Activated naive CD8-positive, alpha-beta T cell (primary cell): ENCODE results near the gene GOLGA8N.
"Not testable (repeated sequence)": the region's sequence is repeated elsewhere in the genome, so short reads cannot be mapped to it uniquely, and the experiment has no call there.

ENCODE experiments used
- H3K27ac Mint-ChIP-seq: one replicate; pipeline ENCODE4 v1.8.0; 2021; ENCODE audit warnings: mixed read lengths
- H3K27me3 Mint-ChIP-seq: one replicate; pipeline ENCODE4 v1.8.0; 2021; ENCODE audit warnings: mixed read lengths
- H3K36me3 Mint-ChIP-seq: one replicate; pipeline ENCODE4 v1.8.0; 2021; ENCODE audit warnings: mixed read lengths
- H3K4me1 Mint-ChIP-seq: one replicate; pipeline ENCODE4 v1.8.0; 2021; ENCODE audit warnings: low read depth, mixed read lengths
- H3K4me3 Mint-ChIP-seq: one replicate; pipeline ENCODE4 v1.8.0; 2021; ENCODE audit warnings: mild to moderate bottlenecking, mixed read lengths
- H3K9me3 Mint-ChIP-seq: one replicate; pipeline ENCODE4 v1.8.0; 2021; ENCODE audit warnings: low read depth, mixed read lengths

GOLGA8N gene

DNA sequence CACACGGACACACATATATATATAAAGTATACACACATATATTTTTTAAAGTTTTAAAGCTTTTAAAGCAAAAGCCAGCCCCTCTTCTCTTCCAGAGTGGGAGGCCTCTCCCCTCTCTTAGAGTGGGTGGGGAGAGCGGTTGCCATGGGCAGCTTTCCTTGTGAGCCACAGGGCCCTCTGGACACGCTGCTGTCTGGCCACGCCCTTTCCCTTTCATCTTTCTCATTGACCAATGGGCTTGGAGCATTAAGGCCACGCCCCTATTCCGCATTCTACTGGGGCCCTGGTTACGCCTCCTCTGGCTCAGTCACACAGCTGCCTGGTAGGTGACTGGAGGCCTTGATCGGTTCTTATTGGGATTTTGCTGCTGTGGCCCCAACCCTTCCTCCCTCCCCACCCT lies at the start of gene GOLGA8N:
Gene GOLGA8N (plus strand): TSS at position 306 of the 400 bp plus-strand sequence.
- not testable (repeated sequence) for H3K27me3 Mint-ChIP-seq, H3K36me3 Mint-ChIP-seq, H3K4me1 Mint-ChIP-seq, H3K4me3 Mint-ChIP-seq, H3K27ac Mint-ChIP-seq, H3K9me3 Mint-ChIP-seq

DNA sequence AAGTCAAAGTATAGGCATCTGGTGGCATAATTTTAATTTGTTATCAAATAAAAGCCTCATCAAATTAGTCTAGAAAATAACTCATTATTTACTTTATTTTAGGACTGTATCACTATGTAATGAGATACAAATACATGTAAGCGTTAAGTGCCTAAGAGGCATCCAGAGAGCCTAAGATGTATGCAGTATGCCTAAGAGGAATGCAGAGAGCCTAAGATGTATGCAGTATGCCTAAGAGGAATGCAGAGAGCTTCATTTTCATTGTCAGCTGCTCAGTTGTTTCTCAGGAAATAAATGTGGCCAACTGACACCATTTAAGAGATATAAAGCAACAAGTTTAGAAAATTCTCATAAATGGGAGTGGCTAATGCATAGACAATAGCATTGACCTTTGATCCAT lies 49.8 kb upstream of the GOLGA8N start:
- H3K27me3 Mint-ChIP-seq, H3K9me3 Mint-ChIP-seq, H3K36me3 Mint-ChIP-seq, H3K27ac Mint-ChIP-seq, H3K4me1 Mint-ChIP-seq, H3K4me3 Mint-ChIP-seq: not testable (repeated sequence)

DNA sequence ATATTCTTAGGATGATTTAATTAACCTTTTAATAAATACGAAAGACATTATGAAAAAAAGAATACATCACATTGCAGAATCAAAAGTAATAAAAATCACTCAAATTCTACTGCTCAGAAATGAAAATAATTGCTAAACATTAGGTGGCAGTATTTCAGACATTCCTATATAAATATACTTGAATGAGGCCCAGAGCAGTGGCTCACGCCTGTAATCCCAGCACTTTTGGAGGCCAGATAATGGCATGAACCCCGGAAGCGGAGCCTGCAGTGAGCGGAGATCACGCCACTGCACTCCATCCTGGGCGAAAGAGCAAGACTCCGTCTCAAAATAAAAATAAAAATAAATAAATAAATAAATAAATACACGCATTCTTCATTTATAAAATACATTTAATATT lies 48.1 kb upstream of the GOLGA8N start:
- H3K27me3 Mint-ChIP-seq, H3K4me1 Mint-ChIP-seq, H3K27ac Mint-ChIP-seq, H3K9me3 Mint-ChIP-seq, H3K4me3 Mint-ChIP-seq, H3K36me3 Mint-ChIP-seq: not testable (repeated sequence)

DNA sequence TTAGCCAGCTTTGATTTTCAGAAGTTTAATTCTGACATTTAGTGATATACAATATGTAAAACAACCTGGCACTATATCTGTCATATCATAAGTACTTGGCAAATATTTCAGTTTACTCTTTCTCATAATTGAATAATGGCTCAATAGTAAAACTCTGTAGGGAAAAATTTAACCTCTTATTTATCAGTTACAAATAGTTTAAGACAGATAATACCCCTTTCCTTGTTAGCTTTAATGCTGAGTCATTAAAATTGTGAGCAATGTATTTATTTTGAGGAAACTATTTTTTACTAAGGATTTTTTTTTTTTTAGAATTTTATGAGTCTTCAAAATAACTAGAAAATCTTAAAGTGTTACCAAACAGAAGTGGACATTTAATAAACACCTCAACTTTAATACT lies 38.7 kb upstream of the GOLGA8N start:
- H3K9me3 Mint-ChIP-seq, H3K36me3 Mint-ChIP-seq, H3K4me1 Mint-ChIP-seq, H3K27ac Mint-ChIP-seq, H3K27me3 Mint-ChIP-seq, H3K4me3 Mint-ChIP-seq: not testable (repeated sequence)

GRCh38 chr15:32562198-32562597 lies 31.1 kb upstream of the GOLGA8N start:
- not testable (repeated sequence) for H3K36me3 Mint-ChIP-seq, H3K4me1 Mint-ChIP-seq, H3K9me3 Mint-ChIP-seq, H3K27me3 Mint-ChIP-seq, H3K27ac Mint-ChIP-seq, H3K4me3 Mint-ChIP-seq

DNA sequence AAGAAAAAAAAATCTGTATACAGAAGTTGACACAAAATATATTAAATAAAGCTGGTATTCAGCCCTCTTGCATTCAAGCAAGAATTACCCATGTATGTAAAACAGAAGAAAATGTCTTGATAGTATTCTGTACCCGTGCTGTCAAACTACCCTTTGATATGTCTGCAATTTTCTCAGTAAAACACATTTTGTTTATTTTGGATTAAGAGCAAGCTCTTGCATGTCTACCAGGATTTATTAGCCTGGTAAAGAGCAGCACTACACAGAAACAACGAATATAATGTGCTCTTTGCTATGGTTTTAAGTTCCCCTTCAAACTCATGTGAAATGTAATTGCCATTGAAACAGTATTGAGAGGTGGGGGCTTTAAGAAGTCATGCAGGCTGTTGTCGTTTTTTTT lies 24.3 kb upstream of the GOLGA8N start:
- H3K27ac Mint-ChIP-seq: not testable (repeated sequence)

DNA sequence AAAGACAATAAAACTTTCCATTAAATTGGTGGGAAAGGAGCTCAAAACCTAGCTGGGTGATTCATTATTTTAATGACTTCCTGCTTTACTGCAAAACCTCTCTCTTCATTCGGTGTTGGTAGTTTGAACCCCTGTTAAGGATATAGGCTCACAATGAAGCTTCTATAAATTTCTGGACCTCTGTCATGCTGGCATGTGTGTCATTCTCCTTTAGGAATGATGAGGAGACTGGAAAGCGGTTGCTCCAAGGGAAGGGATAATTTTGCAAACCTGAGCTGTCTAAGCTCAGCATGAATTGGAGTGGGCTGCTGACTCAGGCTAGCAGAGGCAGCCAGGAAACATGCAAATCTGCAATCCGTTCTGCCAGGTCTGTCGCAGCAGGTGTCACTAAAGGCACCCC lies 14.8 kb upstream of the GOLGA8N start:
- H3K4me1 Mint-ChIP-seq, H3K27me3 Mint-ChIP-seq, H3K36me3 Mint-ChIP-seq, H3K4me3 Mint-ChIP-seq, H3K27ac Mint-ChIP-seq, H3K9me3 Mint-ChIP-seq: not testable (repeated sequence)

More for the DNA sequence above, 24.3 kb upstream of the GOLGA8N start:
- H3K9me3 Mint-ChIP-seq, H3K27me3 Mint-ChIP-seq, H3K36me3 Mint-ChIP-seq, H3K4me1 Mint-ChIP-seq, H3K4me3 Mint-ChIP-seq: not testable (repeated sequence)

- H3K27ac Mint-ChIP-seq, H3K27me3 Mint-ChIP-seq, H3K36me3 Mint-ChIP-seq, H3K4me3 Mint-ChIP-seq, H3K9me3 Mint-ChIP-seq, H3K4me1 Mint-ChIP-seq: not testable (repeated sequence)
These were observed 7.4 kb upstream of the GOLGA8N start for GRCh38 chr15:32585844-32586243.

DNA sequence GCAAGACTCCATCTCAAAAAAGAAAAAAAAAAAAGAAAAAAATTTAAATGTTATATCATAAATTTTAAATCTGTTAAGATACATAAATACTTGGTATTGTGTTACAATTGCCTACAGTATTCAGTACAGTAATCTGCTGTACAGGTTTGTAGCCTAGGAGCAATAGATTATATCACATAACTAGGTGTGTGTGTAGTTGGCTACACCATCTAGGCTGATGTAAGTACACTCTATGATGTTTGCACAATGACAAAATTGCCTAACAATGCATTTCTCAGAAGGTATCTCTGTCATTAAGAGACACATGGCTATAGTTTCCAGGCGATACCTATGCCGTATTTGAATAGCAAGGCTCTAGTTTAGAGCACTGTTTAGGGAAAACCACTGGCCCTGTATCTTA lies 16.3 kb downstream of the GOLGA8N start:
- H3K27ac Mint-ChIP-seq, H3K27me3 Mint-ChIP-seq, H3K4me3 Mint-ChIP-seq, H3K36me3 Mint-ChIP-seq, H3K9me3 Mint-ChIP-seq, H3K4me1 Mint-ChIP-seq: not testable (repeated sequence)

DNA sequence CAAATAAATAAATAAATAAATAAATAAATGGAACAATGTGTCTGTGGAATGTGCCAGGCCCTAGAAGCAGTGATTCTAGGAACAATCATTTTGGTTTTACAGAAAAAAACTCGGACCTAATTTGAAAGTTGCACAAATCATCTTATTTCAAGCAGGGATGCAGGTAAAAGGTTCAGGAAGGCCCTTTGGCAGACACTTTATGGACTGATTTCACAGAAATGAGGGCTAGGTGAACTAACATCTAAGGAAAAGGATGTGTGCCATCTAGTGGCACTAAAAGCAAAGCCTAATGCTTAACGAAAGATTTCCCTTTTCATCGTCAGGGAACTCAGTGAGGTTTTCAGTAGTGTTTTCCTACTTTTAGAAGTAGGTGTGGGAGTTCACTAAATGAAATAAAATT lies 17.5 kb downstream of the GOLGA8N start:
- H3K9me3 Mint-ChIP-seq, H3K4me1 Mint-ChIP-seq, H3K4me3 Mint-ChIP-seq, H3K27ac Mint-ChIP-seq, H3K27me3 Mint-ChIP-seq, H3K36me3 Mint-ChIP-seq: not testable (repeated sequence)

GRCh38 chr15:32614712-32615050 lies 21.4 kb downstream of the GOLGA8N start:
- H3K36me3 Mint-ChIP-seq, H3K27me3 Mint-ChIP-seq, H3K9me3 Mint-ChIP-seq: not testable (repeated sequence)
- Mint-ChIP-seq H3K27ac (peak overlapping the region; percentile 97), H3K4me1 (peaks cover 11% of the 10 kb centered on the region), H3K4me3 (peak overlapping the region; percentile 98)

DNA sequence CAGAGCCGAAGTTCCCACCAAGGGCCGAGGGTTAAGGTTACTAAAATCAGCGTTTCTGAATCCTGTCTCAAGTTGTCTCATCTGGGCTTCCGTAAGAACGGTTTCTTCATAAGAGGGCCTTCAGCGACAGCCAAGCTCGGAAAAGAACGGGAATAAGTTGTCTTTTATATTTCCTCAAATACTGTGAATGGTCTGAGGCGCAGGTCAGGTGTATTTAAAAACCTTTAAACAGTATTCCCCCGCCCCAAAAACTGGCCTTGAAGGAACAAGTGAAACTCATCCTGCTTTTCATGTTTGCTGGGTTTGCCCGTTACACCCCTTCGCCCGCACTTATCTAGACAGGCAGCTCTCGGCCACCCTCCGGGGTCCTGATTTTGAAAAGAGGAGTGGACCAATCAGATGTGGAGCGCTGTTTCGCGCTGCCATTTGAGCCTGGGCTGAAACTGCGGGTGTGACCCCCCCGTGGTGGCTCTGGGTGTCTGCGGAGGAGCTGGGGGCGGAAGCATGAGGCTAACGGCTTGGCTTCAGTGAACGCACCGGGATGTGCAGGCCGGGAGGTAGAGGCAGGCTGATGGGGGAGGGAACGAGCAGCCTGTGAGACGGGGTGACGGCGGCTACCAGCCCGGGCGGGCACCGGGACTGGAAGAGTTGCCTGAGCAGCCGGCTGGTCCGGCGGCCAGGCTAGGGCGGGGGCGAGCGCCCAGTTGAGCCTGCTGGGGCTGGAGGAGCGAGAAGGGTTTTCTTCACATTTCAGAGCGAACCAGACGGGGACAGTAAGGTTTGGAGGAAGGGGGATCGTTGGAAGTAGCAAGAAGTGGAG lies 22.0 kb downstream of the GOLGA8N start, which contains the start of gene ARHGAP11A:
Gene ARHGAP11A (plus strand): TSS at position 454 of the 820 bp plus-strand sequence. CDS start 708 bp downstream, outside the sequence.
- not testable (repeated sequence) for H3K27me3 Mint-ChIP-seq, H3K9me3 Mint-ChIP-seq, H3K36me3 Mint-ChIP-seq
- peak within 1 kb of the TSS; percentile 97 for H3K27ac Mint-ChIP-seq
- peak within 1 kb of the TSS; percentile 98 for H3K4me3 Mint-ChIP-seq
- peaks cover 11% of the 10 kb centered on the region for H3K4me1 Mint-ChIP-seq

DNA sequence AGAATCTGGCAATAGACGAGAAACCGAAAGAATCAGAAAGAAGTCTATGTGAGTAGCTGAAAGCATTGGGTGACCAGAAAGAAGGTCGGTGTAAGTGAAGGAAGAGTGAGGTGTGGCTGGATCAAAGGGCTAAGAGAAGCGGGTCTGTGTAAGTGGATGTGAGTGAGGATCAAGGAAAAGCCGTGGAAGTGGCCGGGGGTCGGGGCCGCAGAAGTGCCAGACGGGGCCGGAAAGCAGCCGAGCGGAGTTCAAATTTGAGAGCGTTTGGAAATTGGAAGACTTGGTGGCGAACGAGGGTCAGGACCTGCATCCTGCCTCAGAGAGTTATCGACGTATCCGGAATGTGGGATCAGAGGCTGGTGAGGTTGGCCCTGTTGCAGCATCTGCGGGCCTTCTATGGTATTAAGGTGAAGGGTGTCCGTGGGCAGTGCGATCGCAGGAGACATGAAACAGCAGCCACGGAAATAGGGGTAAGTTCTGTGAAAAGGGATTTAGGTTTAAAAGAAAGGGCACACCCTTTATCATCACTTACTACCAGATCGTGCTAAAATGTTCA lies 22.7 kb downstream of the GOLGA8N start:
- Mint-ChIP-seq H3K27ac (peak overlapping the region; percentile 97), H3K4me3 (peak overlapping the region; percentile 98)
- not testable (repeated sequence) for H3K4me1 Mint-ChIP-seq, H3K36me3 Mint-ChIP-seq, H3K9me3 Mint-ChIP-seq, H3K27me3 Mint-ChIP-seq

DNA sequence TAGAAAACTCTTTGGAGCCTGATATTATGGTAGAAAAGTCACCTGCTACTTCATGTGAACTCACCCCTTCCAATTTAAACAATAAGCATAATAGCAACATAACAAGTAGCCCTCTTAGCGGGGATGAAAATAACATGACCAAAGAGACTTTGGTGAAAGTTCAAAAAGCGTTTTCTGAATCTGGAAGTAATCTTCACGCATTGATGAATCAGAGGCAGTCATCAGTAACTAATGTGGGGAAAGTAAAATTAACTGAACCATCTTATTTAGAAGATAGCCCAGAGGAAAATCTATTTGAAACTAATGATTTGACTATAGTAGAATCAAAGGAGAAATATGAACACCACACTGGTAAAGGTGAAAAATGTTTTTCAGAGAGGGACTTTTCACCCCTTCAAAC lies 43.2 kb downstream of the GOLGA8N start:
- Mint-ChIP-seq H3K36me3 (peaks cover 19% of the 10 kb centered on the region), H3K9me3 (no peaks in the 10 kb centered on the region), H3K4me1 (no peaks in the 10 kb centered on the region), H3K27me3 (no peaks in the 10 kb centered on the region), H3K27ac (no peak overlapping the region), H3K4me3 (no peak overlapping the region)

GRCh38 chr15:32636908-32637567 lies 43.8 kb downstream of the GOLGA8N start:
- Mint-ChIP-seq H3K36me3 (peaks cover 19% of the 10 kb centered on the region), H3K4me3 (no peak overlapping the region), H3K27me3 (no peaks in the 10 kb centered on the region), H3K9me3 (no peaks in the 10 kb centered on the region), H3K4me1 (no peaks in the 10 kb centered on the region), H3K27ac (no peak overlapping the region)

GRCh38 chr15:32637704-32638103 lies 44.4 kb downstream of the GOLGA8N start:
- Mint-ChIP-seq H3K27ac (no peak overlapping the region), H3K9me3 (no peaks in the 10 kb centered on the region), H3K4me3 (no peak overlapping the region), H3K27me3 (no peaks in the 10 kb centered on the region), H3K36me3 (peaks cover 19% of the 10 kb centered on the region), H3K4me1 (no peaks in the 10 kb centered on the region)
